Ectodermal cell (in vitro differentiated cells): ENCODE results near the gene GGA3.
A peak's percentile ranks its signal among the peaks of the same experiment; 100 is the strongest.
"Not testable (repeated sequence)": the region's sequence is repeated elsewhere in the genome, so short reads cannot be mapped to it uniquely, and the experiment has no call there.

Experiments used
- H3K27ac ChIP-seq: 2 replicates; pipeline ENCODE4 v1.7.0; 2013; ENCODE audit warnings: mild to moderate bottlenecking, low read depth, low read length; ENCODE audit not compliant: insufficient read depth, poor library complexity, severe bottlenecking
- H3K27me3 ChIP-seq: 2 replicates; pipeline ENCODE4 v1.7.0; 2013; ENCODE audit warnings: mild to moderate bottlenecking, low read length; ENCODE audit not compliant: insufficient read depth, control insufficient read depth, poor library complexity, severe bottlenecking
- H3K36me3 ChIP-seq: one replicate; pipeline ENCODE4 v1.7.0; 2013; ENCODE audit warnings: low read length; ENCODE audit not compliant: control insufficient read depth, insufficient read depth
- H3K4me1 ChIP-seq: one replicate; pipeline ENCODE4 v1.7.0; 2013; ENCODE audit warnings: low read length; ENCODE audit not compliant: control insufficient read depth, insufficient read depth
- H3K4me3 ChIP-seq: 2 replicates; pipeline ENCODE4 v1.7.0; 2013; ENCODE audit warnings: low read depth, low read length, control low read depth; ENCODE audit not compliant: insufficient read depth
- H3K9me3 ChIP-seq: 2 replicates; pipeline ENCODE4 v1.7.0; 2013; ENCODE audit warnings: mild to moderate bottlenecking, low read length, moderate library complexity; ENCODE audit not compliant: control insufficient read depth
- WGBS, 2 experiments: methylation state at CpG; one replicate each; pipeline ENCODE4 v1.1.7; 2013; ENCODE audit warnings: missing lambda C conversion rate in 2 of 2; 5-methylcytosine and 5-hydroxymethylcytosine counted together

Gene GGA3

GRCh38 chr17:75263055-75263454 lies 1.6 kb upstream of the GGA3 start:
- no peak overlapping the region for H3K4me3 ChIP-seq
- 97 to 100% methylated on average over 4 of the region's 4 CpGs for WGBS, 2 experiments
- H3K27ac ChIP-seq, result no peak overlapping the region
- H3K36me3 ChIP-seq, result peaks cover 27% of the 10 kb centered on the region
- no peaks in the 10 kb centered on the region for H3K9me3 ChIP-seq
- peaks cover 10% of the 10 kb centered on the region for H3K4me1 ChIP-seq
- no peaks in the 10 kb centered on the region for H3K27me3 ChIP-seq

- H3K4me3 ChIP-seq, result peak overlapping the region; percentile 98
- H3K9me3 ChIP-seq, result no peaks in the 10 kb centered on the region
- peaks cover 27% of the 10 kb centered on the region for H3K36me3 ChIP-seq
- H3K27ac ChIP-seq, result peak overlapping the region; percentile 99
- H3K4me1 ChIP-seq, result peaks cover 10% of the 10 kb centered on the region
- WGBS, 2 experiments, result 1 to 2% methylated on average over 23 of the region's 23 CpGs
- H3K27me3 ChIP-seq, result no peaks in the 10 kb centered on the region
Measured at GRCh38 chr17:75262112-75262606, 753 bp upstream of the GGA3 start.

- Histone ChIP-seq H3K4me1 (peaks cover 10% of the 10 kb centered on the region), H3K4me3 (peak overlapping the region; percentile 98), H3K9me3 (no peaks in the 10 kb centered on the region), H3K27me3 (no peaks in the 10 kb centered on the region), H3K36me3 (peaks cover 16% of the 10 kb centered on the region), H3K27ac (no peak overlapping the region)
- WGBS, 2 experiments, result 5 to 6% methylated on average over 31 of the region's 31 CpGs
Measured at GRCh38 chr17:75260641-75261335, 618 bp downstream of the GGA3 start.

GRCh38 chr17:75257228-75257627 lies 4.2 kb downstream of the GGA3 start:
- H3K36me3 ChIP-seq, H3K27ac ChIP-seq: not testable (repeated sequence)

GRCh38 chr17:75255954-75256698 lies 5.3 kb downstream of the GGA3 start:
- H3K27me3 ChIP-seq, H3K36me3 ChIP-seq, H3K27ac ChIP-seq, H3K9me3 ChIP-seq, H3K4me1 ChIP-seq, H3K4me3 ChIP-seq: not testable (repeated sequence)
- 93 to 97% methylated on average over 7 of the region's 11 CpGs for WGBS, 2 experiments

More at GRCh38 chr17:75257228-75257627, 4.2 kb downstream of the GGA3 start:
- H3K9me3 ChIP-seq, H3K4me3 ChIP-seq, H3K27me3 ChIP-seq, H3K4me1 ChIP-seq: not testable (repeated sequence)
- 87% methylated on average over 2 of the region's 2 CpGs for WGBS, 2 experiments

GRCh38 chr17:75252039-75252816 lies 9.2 kb downstream of the GGA3 start:
- Histone ChIP-seq H3K4me1 (no peaks in the 10 kb centered on the region), H3K9me3 (no peaks in the 10 kb centered on the region), H3K4me3 (no peak overlapping the region), H3K36me3 (no peaks in the 10 kb centered on the region), H3K27ac (no peak overlapping the region), H3K27me3 (no peaks in the 10 kb centered on the region)
- 92 to 95% methylated on average over 8 of the region's 8 CpGs for WGBS, 2 experiments

GRCh38 chr17:75250009-75250471 lies 11.4 kb downstream of the GGA3 start:
- 91% methylated on average over 11 of the region's 11 CpGs for WGBS, 2 experiments

GRCh38 chr17:75249564-75249963 lies 11.8 kb downstream of the GGA3 start:
- Histone ChIP-seq H3K4me3 (no peak overlapping the region), H3K27me3 (no peaks in the 10 kb centered on the region), H3K9me3 (no peaks in the 10 kb centered on the region), H3K36me3 (no peaks in the 10 kb centered on the region), H3K4me1 (no peaks in the 10 kb centered on the region), H3K27ac (no peak overlapping the region)
- 90 to 94% methylated on average over 4 of the region's 4 CpGs for WGBS, 2 experiments

More at GRCh38 chr17:75250009-75250471, 11.4 kb downstream of the GGA3 start:
- H3K4me3 ChIP-seq, result no peak overlapping the region
- H3K36me3 ChIP-seq, result no peaks in the 10 kb centered on the region
- H3K4me1 ChIP-seq, result no peaks in the 10 kb centered on the region
- no peak overlapping the region for H3K27ac ChIP-seq
- no peaks in the 10 kb centered on the region for H3K27me3 ChIP-seq
- no peaks in the 10 kb centered on the region for H3K9me3 ChIP-seq

GRCh38 chr17:75246404-75246803 lies 15.0 kb downstream of the GGA3 start:
- no peaks in the 10 kb centered on the region for H3K9me3 ChIP-seq
- no peak overlapping the region for H3K4me3 ChIP-seq
- peaks cover 23% of the 10 kb centered on the region for H3K36me3 ChIP-seq
- H3K27ac ChIP-seq, result no peak overlapping the region
- WGBS, 2 experiments, result 94 to 95% methylated on average over 12 of the region's 12 CpGs
- no peaks in the 10 kb centered on the region for H3K27me3 ChIP-seq
- H3K4me1 ChIP-seq, result no peaks in the 10 kb centered on the region

GRCh38 chr17:75245011-75245410 lies 16.4 kb downstream of the GGA3 start:
- H3K27me3 ChIP-seq, result no peaks in the 10 kb centered on the region
- WGBS, 2 experiments, result 95 to 96% methylated on average over 6 of the region's 6 CpGs
- no peaks in the 10 kb centered on the region for H3K4me1 ChIP-seq
- no peaks in the 10 kb centered on the region for H3K9me3 ChIP-seq
- H3K36me3 ChIP-seq, result peaks cover 26% of the 10 kb centered on the region
- H3K27ac ChIP-seq, result no peak overlapping the region
- no peak overlapping the region for H3K4me3 ChIP-seq
